CD4-positive, CD25-positive, alpha-beta regulatory T cell (primary cell): ENCODE results near the gene SLC1A2. TPM values are rescaled to one million over a fixed set of nuclear protein-coding genes. Genes with fewer than 3 reads are reported as not detected.

Experiments used
- ATAC-seq, 2 donors: fragments of 150-1000 bp; cut with Tn5 transposase; one replicate each; pipeline ENCODE4 v1.10.0; 2021; ENCODE audit warnings: low read depth in 2 of 2, moderate number of reproducible peaks in 2 of 2, moderate library complexity in 1 of 2
- DNase-seq, 3 donors: peaks; one replicate each; pipeline versions ENCODE4 v3.0.0 to v3.0.0-alpha.2; 2012 to 2022; ENCODE audit warnings: mixed read lengths in 1 of 3
- H3K27ac ChIP-seq: one replicate; pipeline ENCODE4 v1.7.0; 2013; ENCODE audit warnings: mild to moderate bottlenecking, low read length; ENCODE audit not compliant: insufficient read depth, poor library complexity, severe bottlenecking
- H3K27me3 ChIP-seq: one replicate; pipeline ENCODE4 v1.7.0; 2013; ENCODE audit warnings: low read length; ENCODE audit not compliant: control insufficient read depth, insufficient read depth
- H3K36me3 ChIP-seq: one replicate; pipeline ENCODE4 v1.7.0; 2013; ENCODE audit warnings: mild to moderate bottlenecking, low read length, moderate library complexity; ENCODE audit not compliant: control insufficient read depth, insufficient read depth
- H3K4me1 ChIP-seq: 2 replicates; pipeline ENCODE4 v1.7.0; 2013; ENCODE audit warnings: mild to moderate bottlenecking, low read length; ENCODE audit not compliant: insufficient read depth, control insufficient read depth, poor library complexity, severe bottlenecking
- H3K4me3 ChIP-seq: one replicate; pipeline ENCODE4 v1.7.0; 2013; ENCODE audit warnings: low read depth, mild to moderate bottlenecking, low read length, moderate library complexity
- H3K9me3 ChIP-seq, 2 experiments: 1 replicate in 1 of 2; 2 replicates in 1 of 2; pipeline ENCODE4 v1.7.0; 2013; ENCODE audit warnings: low read length in 2 of 2, mild to moderate bottlenecking in 1 of 2, moderate library complexity in 1 of 2; ENCODE audit not compliant: control insufficient read depth in 2 of 2
- H3K27ac Mint-ChIP-seq, 3 donors: one replicate each; pipeline ENCODE4 v1.8.0; 2020 to 2022; ENCODE audit warnings: mild to moderate bottlenecking in 3 of 3, mixed read lengths in 3 of 3, moderate library complexity in 2 of 3
- H3K27me3 Mint-ChIP-seq: one replicate; pipeline ENCODE4 v1.8.0; 2022; ENCODE audit warnings: mild to moderate bottlenecking, mixed read lengths
- H3K36me3 Mint-ChIP-seq: one replicate; pipeline ENCODE4 v1.8.0; 2020; ENCODE audit warnings: mixed read lengths
- H3K4me1 Mint-ChIP-seq, 4 donors: one replicate each; pipeline ENCODE4 v1.8.0; 2020 to 2022; ENCODE audit warnings: mixed read lengths in 4 of 4, mild to moderate bottlenecking in 1 of 4
- H3K4me3 Mint-ChIP-seq, 4 donors: one replicate each; pipeline ENCODE4 v1.8.0; 2020 to 2022; ENCODE audit warnings: mild to moderate bottlenecking in 4 of 4, mixed read lengths in 4 of 4, moderate library complexity in 3 of 4
- H3K9me3 Mint-ChIP-seq, 7 donors: one replicate each; pipeline ENCODE4 v1.8.0; 2020 to 2022; ENCODE audit warnings: mixed read lengths in 7 of 7, mild to moderate bottlenecking in 3 of 7, moderate library complexity in 2 of 7
- polyA plus RNA-seq, 4 donors: library from polyadenylated mRNA; unstranded; fragments of 300-500 nt; fragmentation: Illumina TruSeq; gene quantifications; one replicate each; pipeline ENCODE4 v1.2.3, GENCODE V29; 2021
- total RNA-seq: library from RNA; stranded (reverse); gene quantifications from one replicate; pipeline ENCODE4 v1.2.3, GENCODE V29; 2022

Gene SLC1A2
- total and polyA plus RNA-seq, 5 donors from 2014 or later: 0.08 to 0.23 TPM; not detected in 3

DNA sequence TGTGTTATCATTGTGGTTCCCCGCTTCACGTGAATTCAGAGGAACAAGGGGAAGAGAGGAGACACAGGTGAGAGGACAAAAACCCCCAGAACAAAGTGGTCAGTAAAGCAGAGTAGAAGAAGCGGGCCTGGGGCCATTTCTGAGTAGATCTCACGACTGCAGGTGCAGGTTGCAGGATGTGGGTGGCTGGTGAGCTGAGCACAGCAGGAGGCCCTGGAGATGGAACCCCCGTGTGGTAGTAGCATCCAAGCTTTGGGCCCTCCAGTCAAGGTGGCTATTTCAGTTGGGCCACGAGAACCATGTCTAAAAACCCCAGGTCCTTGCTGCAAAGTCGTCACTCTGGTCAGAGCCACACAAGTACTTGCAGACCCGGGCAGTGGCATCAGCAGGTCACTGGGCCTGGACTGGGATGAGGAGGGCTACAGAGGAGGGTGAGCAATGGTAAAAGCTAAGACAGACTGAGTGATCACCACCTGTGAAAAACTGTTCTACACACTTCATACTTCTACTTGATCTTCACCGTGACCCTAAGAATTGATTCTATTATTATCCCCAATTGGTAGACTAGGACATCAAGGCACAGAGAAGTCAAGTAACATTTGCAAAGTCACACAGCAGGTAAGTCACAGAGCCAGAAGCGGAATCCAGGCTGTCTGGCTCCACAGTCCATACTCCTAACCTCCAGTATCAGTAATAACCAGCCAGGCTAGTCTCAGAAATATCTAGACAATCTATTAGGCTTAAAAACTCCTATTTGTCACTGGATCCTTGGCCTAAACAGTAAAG lies 43.8 kb downstream of the SLC1A2 start:
- Mint-ChIP-seq H3K27me3 (peaks cover 4% of the 10 kb centered on the region), H3K4me3 (no peak overlapping the region), H3K9me3 (no peaks in the 10 kb centered on the region), H3K4me1 (peaks cover 0 to 8% (median 0%) of the 10 kb centered on the region in 4 donors), H3K36me3 (no peaks in the 10 kb centered on the region), H3K27ac (peak overlapping the region in 1 of 3 donors; percentile 80)
- Histone ChIP-seq H3K36me3 (no peaks in the 10 kb centered on the region), H3K27ac (no peak overlapping the region), H3K27me3 (peaks cover 2% of the 10 kb centered on the region), H3K4me1 (peaks cover 4% of the 10 kb centered on the region), H3K4me3 (no peak overlapping the region), H3K9me3 (no peaks in the 10 kb centered on the region)
- ATAC-seq: no peak
- no peak for DNase-seq

DNA sequence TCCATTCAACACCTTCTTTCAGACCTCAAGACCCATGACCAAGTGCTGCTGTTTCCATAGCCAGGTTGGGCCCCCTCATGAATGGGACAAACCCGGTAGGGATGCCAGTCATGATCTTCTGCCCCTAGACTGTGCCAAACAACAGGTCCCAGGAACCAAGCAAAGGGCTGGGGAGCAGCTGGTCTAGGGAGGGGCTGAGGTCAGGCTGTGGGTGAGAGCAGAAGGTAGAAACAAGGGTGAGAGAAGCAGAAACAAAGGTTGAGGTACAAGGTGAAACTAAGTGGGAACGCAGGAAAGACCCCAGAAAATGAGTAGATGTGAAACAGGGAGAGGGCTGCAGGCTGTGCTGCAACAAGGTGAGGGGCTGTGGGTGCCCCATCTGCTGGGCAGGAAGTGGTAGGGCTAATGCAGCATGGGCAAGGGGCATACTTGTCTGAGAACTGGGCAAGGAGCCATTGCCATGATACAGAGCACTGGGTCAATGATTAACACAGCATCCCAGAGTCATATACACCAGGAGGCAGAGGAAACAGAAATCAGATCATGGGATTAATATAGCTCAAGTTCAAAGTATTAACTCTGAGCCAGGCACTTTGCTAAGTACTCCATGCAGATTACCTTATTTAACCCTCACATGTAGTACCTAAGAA lies 45.9 kb downstream of the SLC1A2 start:
- H3K27ac Mint-ChIP-seq: peak overlapping the region; percentile 21 to 79 (median 50)
- Histone ChIP-seq H3K4me3 (no peak overlapping the region), H3K9me3 (no peaks in the 10 kb centered on the region), H3K36me3 (no peaks in the 10 kb centered on the region), H3K27me3 (peaks cover 2% of the 10 kb centered on the region), H3K27ac (no peak overlapping the region), H3K4me1 (peaks cover 4% of the 10 kb centered on the region)
- H3K9me3 Mint-ChIP-seq: no peaks in the 10 kb centered on the region
- no peaks in the 10 kb centered on the region for H3K36me3 Mint-ChIP-seq
- no peak for DNase-seq
- peaks cover 0 to 8% (median under 1%) of the 10 kb centered on the region in 4 donors for H3K4me1 Mint-ChIP-seq
- peaks cover 8% of the 10 kb centered on the region for H3K27me3 Mint-ChIP-seq
- no peak for ATAC-seq
- no peak overlapping the region for H3K4me3 Mint-ChIP-seq

DNA sequence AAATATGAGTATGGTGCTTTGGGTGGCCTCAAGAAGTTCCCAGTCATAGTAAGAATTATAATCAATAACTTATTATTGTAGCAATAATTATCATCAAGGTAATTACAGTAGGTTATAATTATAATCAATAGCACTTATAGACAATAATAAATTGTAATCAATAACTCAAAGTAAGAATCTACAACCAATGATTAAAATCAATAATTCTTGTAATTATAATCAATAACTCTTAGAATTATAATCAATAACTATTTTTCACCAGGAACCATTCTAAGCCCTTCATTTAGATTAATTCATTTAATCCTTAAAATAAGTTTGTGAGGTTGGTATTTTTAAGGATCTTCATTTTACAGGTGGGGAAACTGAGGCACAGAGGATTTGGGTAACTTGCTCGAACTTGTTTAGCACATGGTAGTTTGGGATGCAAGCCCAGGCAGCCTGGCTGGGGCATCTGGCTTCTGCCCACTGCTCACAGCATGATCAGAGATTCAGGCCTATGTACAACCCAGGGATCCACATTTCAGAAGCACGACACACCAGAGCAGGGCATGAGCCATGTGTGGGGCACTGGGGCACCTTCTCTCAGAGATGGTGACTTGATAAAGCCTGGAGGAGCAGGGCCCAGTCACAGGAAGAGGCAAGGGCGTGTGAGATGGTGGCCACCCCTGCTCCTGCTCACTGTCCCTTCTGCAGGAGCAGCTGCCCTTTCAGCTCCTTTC lies 46.6 kb downstream of the SLC1A2 start:
- Mint-ChIP-seq H3K4me1 (peaks cover 0 to 8% (median under 1%) of the 10 kb centered on the region in 4 donors), H3K9me3 (no peaks in the 10 kb centered on the region), H3K27me3 (peaks cover 13% of the 10 kb centered on the region), H3K36me3 (no peaks in the 10 kb centered on the region), H3K27ac (peak overlapping the region in 1 of 3 donors; percentile 79), H3K4me3 (no peak overlapping the region)
- H3K27ac ChIP-seq: no peak overlapping the region
- peaks cover 2% of the 10 kb centered on the region for H3K27me3 ChIP-seq
- ATAC-seq (no peak), DNase-seq (no peak)
- H3K9me3 ChIP-seq: no peaks in the 10 kb centered on the region
- peaks cover 4% of the 10 kb centered on the region for H3K4me1 ChIP-seq
- H3K36me3 ChIP-seq: no peaks in the 10 kb centered on the region
- no peak overlapping the region for H3K4me3 ChIP-seq

DNA sequence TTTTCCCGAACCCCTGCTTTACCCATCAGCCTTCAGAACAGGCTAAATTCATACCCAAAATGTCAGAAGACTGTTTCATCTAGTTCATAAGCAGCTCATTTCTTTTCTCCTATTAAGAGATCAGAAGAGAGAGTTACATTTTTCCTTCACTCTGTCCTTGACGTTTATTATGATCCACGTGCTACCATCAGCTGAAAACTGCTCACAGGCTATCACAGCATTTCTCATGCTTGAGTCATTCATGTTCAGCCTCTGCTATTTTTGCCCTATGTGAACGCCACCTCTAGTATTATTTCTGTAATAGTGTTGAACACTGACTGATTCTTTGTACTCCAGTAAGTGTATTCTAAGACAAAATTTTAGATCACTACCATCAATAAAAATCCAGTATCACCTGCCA lies 51.9 kb downstream of the SLC1A2 start:
- Histone ChIP-seq H3K4me3 (no peak overlapping the region), H3K9me3 (no peaks in the 10 kb centered on the region), H3K36me3 (no peaks in the 10 kb centered on the region), H3K4me1 (no peaks in the 10 kb centered on the region), H3K27ac (no peak overlapping the region), H3K27me3 (peaks cover 2% of the 10 kb centered on the region)
- Mint-ChIP-seq H3K27me3 (peaks cover 20% of the 10 kb centered on the region), H3K27ac (no peak overlapping the region), H3K4me1 (peaks cover 0 to 8% (median 2%) of the 10 kb centered on the region in 4 donors), H3K4me3 (no peak overlapping the region), H3K36me3 (peaks cover 4% of the 10 kb centered on the region), H3K9me3 (peaks cover 0 to 5% (median 0%) of the 10 kb centered on the region in 7 donors)
- DNase-seq: no peak
- ATAC-seq: no peak

DNA sequence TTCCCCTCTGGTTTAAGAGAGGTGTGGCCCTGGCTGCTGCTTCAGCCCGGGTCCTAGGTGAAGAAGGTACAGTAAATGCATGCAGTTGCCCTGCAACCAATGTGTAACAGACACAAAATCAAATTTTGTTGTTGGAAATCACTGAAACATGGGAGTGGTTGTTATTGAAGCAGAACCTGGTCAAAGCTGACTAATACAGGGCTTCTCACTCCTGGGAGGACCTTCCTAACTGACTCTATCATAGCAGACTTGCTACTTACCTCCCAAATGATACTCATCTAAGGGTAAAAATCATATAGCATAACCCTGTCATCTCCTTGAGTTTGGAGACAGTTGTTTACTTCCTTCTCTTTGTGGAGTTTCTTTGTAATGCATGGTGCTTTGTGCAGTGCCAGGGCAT lies 52.6 kb downstream of the SLC1A2 start:
- H3K4me3 Mint-ChIP-seq: no peak overlapping the region
- Histone ChIP-seq H3K4me3 (no peak overlapping the region), H3K27ac (no peak overlapping the region), H3K36me3 (no peaks in the 10 kb centered on the region), H3K9me3 (no peaks in the 10 kb centered on the region), H3K27me3 (peaks cover 2% of the 10 kb centered on the region), H3K4me1 (no peaks in the 10 kb centered on the region)
- H3K27me3 Mint-ChIP-seq: peaks cover 20% of the 10 kb centered on the region
- no peak for ATAC-seq
- peaks cover 4% of the 10 kb centered on the region for H3K36me3 Mint-ChIP-seq
- no peak for DNase-seq
- H3K27ac Mint-ChIP-seq: no peak overlapping the region
- peaks cover 0 to 5% (median 0%) of the 10 kb centered on the region in 7 donors for H3K9me3 Mint-ChIP-seq
- peaks cover 0 to 11% (median 2%) of the 10 kb centered on the region in 4 donors for H3K4me1 Mint-ChIP-seq

DNA sequence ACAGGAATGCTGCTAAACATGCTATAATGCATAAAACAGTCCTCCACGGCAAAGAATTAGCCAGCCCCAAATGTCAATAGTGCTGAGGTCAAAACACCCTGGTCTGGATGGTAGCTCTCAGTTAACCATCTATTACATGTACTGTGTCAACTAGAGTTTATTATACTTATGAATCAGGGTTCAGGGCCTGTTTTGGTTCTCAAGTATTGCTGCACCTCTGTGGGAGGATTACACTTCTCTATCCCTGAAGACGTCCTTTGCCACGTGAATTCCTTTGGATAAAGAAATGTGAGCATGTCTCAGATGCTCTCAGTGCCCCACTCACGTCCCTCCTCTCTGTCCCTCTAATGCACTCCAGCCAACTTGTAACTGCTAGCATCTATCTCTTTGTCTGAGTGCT lies 53.4 kb downstream of the SLC1A2 start:
- Histone ChIP-seq H3K27me3 (peaks cover 2% of the 10 kb centered on the region), H3K36me3 (no peaks in the 10 kb centered on the region), H3K4me1 (no peaks in the 10 kb centered on the region), H3K9me3 (no peaks in the 10 kb centered on the region), H3K4me3 (no peak overlapping the region), H3K27ac (no peak overlapping the region)
- ATAC-seq: no peak
- no peak overlapping the region for H3K4me3 Mint-ChIP-seq
- H3K27ac Mint-ChIP-seq: no peak overlapping the region
- H3K36me3 Mint-ChIP-seq: peaks cover 4% of the 10 kb centered on the region
- peaks cover 0 to 11% (median 2%) of the 10 kb centered on the region in 4 donors for H3K4me1 Mint-ChIP-seq
- no peak for DNase-seq
- H3K9me3 Mint-ChIP-seq: peaks cover 0 to 5% (median 0%) of the 10 kb centered on the region in 7 donors
- peaks cover 20% of the 10 kb centered on the region for H3K27me3 Mint-ChIP-seq

DNA sequence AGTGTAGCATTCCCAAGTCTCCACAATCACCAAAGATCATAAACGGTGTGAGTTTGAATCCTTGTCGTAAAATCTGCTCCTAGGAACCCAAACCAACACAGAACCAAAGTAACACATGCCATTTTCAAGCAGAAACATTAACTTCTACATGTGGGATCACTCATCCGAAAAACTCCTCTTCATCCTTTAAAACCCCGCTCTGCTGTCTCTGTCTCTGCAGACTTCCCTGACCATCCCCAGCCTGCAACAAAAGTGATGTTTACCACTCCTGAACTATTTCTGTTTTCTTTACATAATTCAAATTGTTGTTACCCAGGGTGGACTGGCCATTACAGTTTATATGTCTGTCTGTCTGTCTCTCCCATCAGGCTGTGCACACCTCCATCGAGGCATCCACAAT lies 54.0 kb downstream of the SLC1A2 start:
- Mint-ChIP-seq H3K9me3 (peaks cover 0 to 5% (median 0%) of the 10 kb centered on the region in 7 donors), H3K4me1 (peaks cover 0 to 11% (median 2%) of the 10 kb centered on the region in 4 donors), H3K27ac (no peak overlapping the region), H3K36me3 (peaks cover 4% of the 10 kb centered on the region), H3K4me3 (no peak overlapping the region), H3K27me3 (peaks cover 20% of the 10 kb centered on the region)
- no peak overlapping the region for H3K27ac ChIP-seq
- peaks cover 2% of the 10 kb centered on the region for H3K27me3 ChIP-seq
- H3K36me3 ChIP-seq: no peaks in the 10 kb centered on the region
- H3K4me3 ChIP-seq: no peak overlapping the region
- DNase-seq (no peak), ATAC-seq (no peak)
- H3K4me1 ChIP-seq: no peaks in the 10 kb centered on the region
- no peaks in the 10 kb centered on the region for H3K9me3 ChIP-seq
